Right forelimb (tissue), 1 donor: ENCODE measurements around the gene ADARB2.
"Not testable (repeated sequence)": the region's sequence is repeated elsewhere in the genome, so short reads cannot be mapped to it uniquely, and the experiment has no call there.

Experiments used
- DNase-seq: peaks from one replicate; pipeline ENCODE4 v3.0.0-alpha.2; 2018

Gene ADARB2

GRCh38 chr10:1360011-1360557 lies 377.2 kb downstream of the ADARB2 start:
- DNase-seq = no peak

DNA sequence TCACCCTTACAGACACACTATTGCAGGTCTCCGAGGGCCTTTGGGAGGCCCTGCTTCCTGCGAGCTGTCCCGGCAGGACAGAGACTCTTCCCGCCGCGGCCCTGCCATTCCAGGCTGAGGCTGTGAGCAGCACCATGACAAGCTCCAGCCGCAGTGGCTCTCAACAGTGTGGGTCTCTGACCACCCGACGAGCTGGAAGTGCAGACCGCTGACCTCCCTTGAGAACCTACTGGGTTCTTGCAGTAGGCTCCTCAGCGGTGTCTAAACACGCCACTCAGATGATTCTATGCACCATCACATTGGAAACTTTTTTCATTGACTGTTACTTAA lies 377.7 kb downstream of the ADARB2 start:
- DNase-seq = no peak

- no peak for DNase-seq
These were observed 378.3 kb downstream of the ADARB2 start for GRCh38 chr10:1358860-1359625.

GRCh38 chr10:1358147-1358546 lies 379.2 kb downstream of the ADARB2 start:
- no peak for DNase-seq

- no peak for DNase-seq
These were observed 381.0 kb downstream of the ADARB2 start for GRCh38 chr10:1356349-1356748.

DNA sequence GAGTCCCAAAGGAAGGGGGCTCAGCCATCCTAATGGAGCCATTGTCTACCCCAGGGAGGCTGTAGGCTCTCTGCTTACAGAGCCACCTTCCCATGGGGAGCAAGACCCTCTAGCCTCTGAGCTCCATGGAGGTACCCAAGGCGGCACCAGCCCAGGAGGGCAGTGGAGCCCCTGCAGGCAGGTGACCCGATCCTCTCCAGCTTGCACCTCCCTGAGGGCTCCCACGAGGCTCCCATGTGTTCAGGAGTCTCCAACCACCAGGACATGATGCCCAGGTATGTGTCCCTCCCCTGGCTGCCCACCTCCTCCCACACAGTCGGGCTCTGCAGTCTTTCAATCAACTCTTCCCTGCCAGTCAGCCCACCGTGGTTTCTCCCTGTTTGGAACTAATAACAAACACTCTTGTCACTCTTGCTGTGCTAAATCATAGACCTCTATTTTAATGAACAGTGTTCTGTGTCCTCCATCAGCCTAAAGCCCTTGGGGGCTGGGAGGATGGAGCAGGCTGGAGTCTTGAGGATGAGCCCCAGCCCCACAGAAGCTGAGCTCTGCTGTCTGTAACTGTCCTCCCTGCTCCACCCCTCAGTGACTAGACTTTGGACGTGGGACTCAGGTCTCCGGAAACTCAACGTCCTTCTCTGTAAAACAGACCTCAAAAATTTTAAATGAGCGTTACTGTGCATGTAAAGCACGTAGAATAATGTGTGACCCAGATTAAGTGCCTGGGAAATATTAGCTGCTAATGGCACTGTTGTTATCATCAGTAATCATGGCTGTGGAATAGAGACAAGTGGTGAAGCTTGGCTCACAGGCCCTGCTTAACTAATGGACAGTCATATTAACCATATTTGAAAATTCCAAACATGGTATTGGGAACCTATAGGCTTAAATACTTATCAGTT lies 382.3 kb downstream of the ADARB2 start:
- DNase-seq = no peak

GRCh38 chr10:1352296-1352695 lies 385.0 kb downstream of the ADARB2 start:
- not testable (repeated sequence) for DNase-seq

GRCh38 chr10:1348773-1349050 lies 388.6 kb downstream of the ADARB2 start:
- no peak for DNase-seq

DNA sequence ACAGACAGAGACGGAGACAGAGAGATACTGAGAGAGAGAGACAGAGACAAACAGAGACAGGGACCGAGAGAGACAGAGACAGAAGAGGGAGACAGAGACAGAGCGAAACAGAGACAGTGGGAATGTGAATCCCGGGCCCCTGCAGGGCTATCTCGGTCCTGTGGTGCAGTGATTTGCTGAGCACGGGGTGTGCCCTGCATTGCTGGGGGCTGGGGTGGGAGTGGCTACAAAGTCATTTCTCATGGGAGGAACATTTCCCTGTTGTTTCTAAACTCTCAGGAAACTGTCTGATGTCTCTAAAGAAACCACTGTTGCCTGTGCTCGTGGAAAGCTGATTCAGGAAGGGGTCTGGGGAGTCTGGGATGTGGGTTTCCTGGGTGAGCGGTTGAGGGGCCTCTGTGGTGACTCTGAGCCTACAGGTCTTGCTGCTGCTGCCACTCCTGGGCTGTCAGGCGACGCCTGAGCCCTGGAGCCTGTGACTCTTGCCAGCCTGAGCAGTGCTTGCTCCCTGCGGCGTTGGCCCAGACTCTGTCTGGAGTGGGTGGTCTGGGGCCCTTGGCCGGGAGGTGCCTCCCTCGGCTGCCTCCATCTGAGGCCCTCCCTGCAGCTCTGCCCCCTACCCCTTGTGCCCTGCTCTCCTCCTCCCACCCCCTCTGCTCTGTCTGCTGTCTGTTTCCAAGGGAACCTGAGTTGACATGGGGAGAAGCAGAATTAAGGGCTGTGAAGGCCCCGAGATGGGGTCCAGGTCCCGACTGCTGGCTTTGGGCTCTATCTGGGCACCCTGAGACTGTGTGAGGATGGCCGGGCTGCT lies 389.2 kb downstream of the ADARB2 start:
- no peak for DNase-seq

DNA sequence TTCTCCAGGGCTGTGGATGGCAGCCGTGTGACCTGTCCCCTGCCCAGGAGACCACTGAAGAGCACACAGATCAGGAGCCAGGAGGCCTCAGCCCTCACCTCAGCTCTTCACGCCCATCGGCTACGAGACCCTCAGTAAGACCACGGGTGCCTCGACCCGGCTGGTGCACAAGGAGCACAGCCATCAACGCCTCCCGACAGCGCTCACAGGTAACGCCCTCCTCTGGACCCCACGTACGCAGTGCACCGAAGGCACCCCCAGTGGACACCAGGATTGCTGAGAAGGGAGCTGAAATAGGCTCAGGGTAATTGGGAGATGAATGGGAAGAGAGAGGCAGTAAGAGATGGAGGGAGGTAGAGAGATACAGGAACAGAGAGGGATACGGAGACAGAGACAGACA lies 389.8 kb downstream of the ADARB2 start:
- DNase-seq = no peak

GRCh38 chr10:1346201-1346600 lies 391.1 kb downstream of the ADARB2 start:
- no peak for DNase-seq

GRCh38 chr10:1345368-1345767 lies 392.0 kb downstream of the ADARB2 start:
- no peak for DNase-seq

GRCh38 chr10:1344846-1345245 lies 392.5 kb downstream of the ADARB2 start:
- DNase-seq = no peak

- DNase-seq = no peak
These were observed 392.9 kb downstream of the ADARB2 start for GRCh38 chr10:1344408-1344807.

- no peak for DNase-seq
These were observed 394.1 kb downstream of the ADARB2 start for GRCh38 chr10:1343176-1343575.

DNA sequence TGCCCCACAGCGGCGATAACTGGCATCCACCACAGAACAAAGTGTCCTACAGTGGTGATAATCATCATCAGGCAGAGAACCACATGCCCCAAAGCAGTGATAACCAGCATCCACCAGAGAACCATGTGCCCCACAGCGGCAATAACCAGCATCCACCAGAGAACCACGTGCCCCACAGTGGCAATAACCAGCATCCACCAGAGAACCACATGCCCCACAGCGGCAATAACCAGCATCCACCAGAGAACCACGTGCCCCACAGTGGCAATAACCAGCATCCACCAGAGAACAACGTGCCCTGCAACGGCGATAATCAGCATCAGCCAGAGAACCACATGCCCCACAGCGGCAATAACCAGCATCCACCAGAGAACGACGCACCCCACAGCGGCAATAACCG lies 396.3 kb downstream of the ADARB2 start:
- DNase-seq = not testable (repeated sequence)

- no peak for DNase-seq
These were observed 397.9 kb downstream of the ADARB2 start for GRCh38 chr10:1339396-1339795.

DNA sequence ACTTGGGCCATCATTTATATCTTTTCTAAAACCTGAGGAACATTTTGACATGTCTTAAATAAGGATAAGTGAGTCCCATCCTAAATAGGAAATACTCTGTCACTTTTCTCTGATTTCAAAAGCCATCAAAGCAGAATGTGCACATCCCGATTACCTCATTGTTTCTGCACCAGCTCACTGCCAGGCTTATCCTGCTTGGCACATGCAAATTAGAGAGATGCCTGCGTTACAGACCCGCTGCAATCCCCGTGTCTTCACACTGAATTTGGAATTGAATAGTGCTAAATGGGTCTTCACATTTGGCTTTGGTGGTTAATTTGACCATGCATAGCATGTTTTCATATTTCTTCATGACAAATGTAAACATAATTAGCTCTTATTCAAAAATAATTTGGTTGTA lies 401.7 kb downstream of the ADARB2 start:
- no peak for DNase-seq

GRCh38 chr10:1333981-1334380 lies 403.3 kb downstream of the ADARB2 start:
- no peak for DNase-seq

DNA sequence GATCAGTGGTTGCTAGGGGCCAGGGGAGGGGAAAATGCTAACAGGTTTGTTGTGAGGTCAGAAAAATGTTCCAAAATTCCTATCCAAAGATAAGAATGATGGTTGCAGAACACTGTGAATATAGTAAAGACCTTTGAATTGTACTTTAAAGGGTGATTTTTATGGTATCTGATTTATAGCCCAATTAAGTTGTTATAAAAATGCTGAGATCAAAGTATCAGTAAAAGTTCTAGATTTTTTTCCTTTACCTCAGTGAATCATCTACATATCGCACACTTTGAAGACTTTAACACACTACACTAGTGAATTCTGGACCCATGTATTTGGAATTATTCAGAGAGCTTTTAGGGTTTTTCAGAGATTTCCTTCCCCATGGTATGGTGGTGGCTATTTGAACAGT lies 405.8 kb downstream of the ADARB2 start:
- no peak for DNase-seq

- DNase-seq = no peak
These were observed 407.7 kb downstream of the ADARB2 start for GRCh38 chr10:1329622-1330021.

DNA sequence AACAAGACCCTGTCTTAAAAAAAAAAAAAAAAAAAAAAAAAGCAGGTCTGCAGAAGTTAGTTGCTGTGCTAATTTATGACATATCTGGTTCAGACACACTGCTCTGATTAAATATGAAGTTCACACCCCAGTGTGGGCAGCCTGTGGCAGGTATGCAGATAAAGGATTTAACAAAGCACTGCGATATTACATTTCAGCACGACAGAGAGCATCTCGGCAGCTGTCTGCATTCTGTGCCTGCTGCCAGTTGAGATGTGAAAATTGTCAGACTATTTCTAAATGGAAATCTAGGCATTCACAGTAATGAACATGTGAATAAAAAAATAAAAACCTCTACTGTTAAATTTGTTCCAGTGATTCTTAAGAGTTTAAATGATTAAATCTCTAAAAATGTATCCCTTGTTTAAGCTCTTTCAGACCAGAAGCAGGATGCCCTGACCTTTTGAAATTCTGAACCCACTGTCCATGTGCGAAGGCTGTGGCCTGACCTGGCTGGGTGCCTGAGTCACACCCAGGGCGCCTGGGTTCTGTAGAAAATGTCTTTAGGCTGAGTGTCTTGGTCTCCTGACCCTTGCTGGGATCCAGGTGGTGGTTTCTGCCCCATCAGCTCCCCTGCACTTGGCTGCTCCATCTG lies 408.2 kb downstream of the ADARB2 start:
- DNase-seq = no peak
